Erythroblast (primary cell): ENCODE data around the gene GPHA2.

ENCODE experiments used
- DNase-seq, 2 experiments: peaks; one replicate each; lab custom pipeline; 2025; lab: John Stamatoyannopoulos, UW
- GATA1 ChIP-seq: IDR thresholded peaks from 2 replicates; pipeline ENCODE4 v1.6.1; 2011; ENCODE audit warnings: low read depth, mild to moderate bottlenecking, control low read depth, low read length, moderate library complexity
- POLR2A ChIP-seq: IDR thresholded peaks from 2 replicates; pipeline ENCODE4 v1.6.1; 2011; ENCODE audit warnings: mild to moderate bottlenecking, low read length

The GPHA2 gene

GRCh38 chr11:64911689-64912088, 24.0 kb downstream of the GPHA2 start:
- TF ChIP-seq GATA1 (no peak), POLR2A (no peak)
- no peak for DNase-seq

- no peak for DNase-seq
- TF ChIP-seq GATA1 (no peak), POLR2A (no peak)
Observed at GRCh38 chr11:64911142-64911541, 24.6 kb downstream of the GPHA2 start.

- no peak for DNase-seq
- TF ChIP-seq POLR2A (no peak), GATA1 (no peak)
Observed at GRCh38 chr11:64910451-64911093, 25.1 kb downstream of the GPHA2 start.

- DNase-seq, result no peak
- TF ChIP-seq POLR2A (no peak), GATA1 (no peak)
Observed at GRCh38 chr11:64909653-64910343, 25.9 kb downstream of the GPHA2 start.

GRCh38 chr11:64908766-64909165, 26.9 kb downstream of the GPHA2 start:
- DNase-seq, result no peak
- no peak for TF ChIP-seq POLR2A
- TF ChIP-seq GATA1, result no peak

GRCh38 chr11:64906314-64906635, 29.4 kb downstream of the GPHA2 start:
- DNase-seq, result no peak
- no peak for TF ChIP-seq GATA1
- no peak for TF ChIP-seq POLR2A

- TF ChIP-seq GATA1 (no peak), POLR2A (no peak)
- no peak for DNase-seq
Observed at GRCh38 chr11:64905516-64906313, 30.0 kb downstream of the GPHA2 start.

- DNase-seq, result no peak
- no peak for TF ChIP-seq GATA1
- TF ChIP-seq POLR2A, result no peak
Observed at GRCh38 chr11:64903291-64903833, 32.3 kb downstream of the GPHA2 start.

GRCh38 chr11:64902102-64902900, 33.4 kb downstream of the GPHA2 start:
- no peak for TF ChIP-seq GATA1
- DNase-seq, result no peak

GRCh38 chr11:64900774-64901173, 34.9 kb downstream of the GPHA2 start:
- DNase-seq, result no peak
- TF ChIP-seq POLR2A, result no peak
- no peak for TF ChIP-seq GATA1

GRCh38 chr11:64900263-64900678, 35.4 kb downstream of the GPHA2 start:
- TF ChIP-seq GATA1, result no peak
- TF ChIP-seq POLR2A, result no peak
- DNase-seq, result no peak

- no peak for DNase-seq
- TF ChIP-seq GATA1 (no peak), POLR2A (no peak)
Observed at GRCh38 chr11:64898541-64898940, 37.2 kb downstream of the GPHA2 start.

GRCh38 chr11:64898076-64898445, 37.6 kb downstream of the GPHA2 start:
- TF ChIP-seq POLR2A (no peak), GATA1 (no peak)
- DNase-seq, result no peak
